HepG2 (cell line): Measurements from ENCODE around the gene DND1. TPM values are rescaled to one million over a fixed set of nuclear protein-coding genes. Genes with fewer than 3 reads are reported as not detected.

Experiments used
- GATAD2A ChIP-seq: IDR thresholded peaks from 2 replicates; pipeline ENCODE4 v1.6.1; 2016
- MXD3 ChIP-seq: IDR thresholded peaks from 2 replicates; pipeline ENCODE4 v1.6.1; 2016; ENCODE audit warnings: mild to moderate bottlenecking, missing biosample characterization, missing genetic modification reagents
- NONO ChIP-seq, 2 experiments: fragments of 450-650 bp in 1 of 2; sonication (generic) in 1 of 2; formaldehyde crosslinking in 1 of 2; IDR thresholded peaks in 1 of 2; conservative IDR thresholded peaks in 1 of 2; 2 replicates each; pipeline versions ENCODE4 v1.6.1 to v1.8.0; 2017 to 2022; ENCODE audit warnings: mild to moderate bottlenecking in 1 of 2, missing genetic modification reagents in 1 of 2, moderate library complexity in 1 of 2
- ZFP62 ChIP-seq: sonication (generic); formaldehyde crosslinking; IDR thresholded peaks from 2 replicates; pipeline ENCODE4 v1.4.0; 2020; ENCODE audit warnings: missing genetic modification reagents
- ZNF569 ChIP-seq: sonication (generic); formaldehyde crosslinking; IDR thresholded peaks from 2 replicates; pipeline ENCODE4 v1.5.0; 2020; ENCODE audit warnings: mild to moderate bottlenecking, missing genetic modification reagents, moderate library complexity, borderline replicate concordance
- ZNF589 ChIP-seq: sonication (generic); formaldehyde crosslinking; conservative IDR thresholded peaks from 2 replicates; pipeline ENCODE4 v1.8.0; 2022; ENCODE audit warnings: mild to moderate bottlenecking, moderate library complexity, missing genetic modification reagents
- ZNF75D ChIP-seq: sonication (generic); formaldehyde crosslinking; IDR thresholded peaks from 2 replicates; pipeline ENCODE4 v1.8.1; 2023; ENCODE audit warnings: missing genetic modification reagents, mild to moderate bottlenecking, borderline replicate concordance
- ZNF788 ChIP-seq: sonication (generic); formaldehyde crosslinking; IDR thresholded peaks from 2 replicates; pipeline ENCODE4 v1.5.0; 2020; ENCODE audit warnings: mild to moderate bottlenecking, missing genetic modification reagents, borderline replicate concordance
- polyA plus RNA-seq, 8 experiments: library from polyadenylated mRNA; depleted of rRNA in 3 of 8; stranded (reverse) in 7 of 8; unstranded in 1 of 8; fragments of >200 nt; fragmentation: Illumina TruSeq in 4 of 8; extraction: Trizol in 4 of 8; gene quantifications; 2 replicates each; pipeline versions ENCODE4 v1.2.1 to v1.2.3, GENCODE V29; 2011 to 2016; ENCODE audit warnings: low read depth in 4 of 8, missing spikeins in 1 of 8, mixed read lengths in 1 of 8; ENCODE audit not compliant: insufficient read depth in 1 of 8
- total RNA-seq, 5 experiments: library from RNA; depleted of rRNA; stranded (reverse); fragments of >200 nt; fragmentation: Illumina TruSeq; extraction: Trizol; gene quantifications; 2 replicates each; pipeline ENCODE4 v1.2.3, GENCODE V29; 2016; ENCODE audit warnings: low read depth in 1 of 5
- TF ChIP-seq, protein P1 (sequence below): sonication (generic); formaldehyde crosslinking; IDR thresholded peaks from 2 replicates; pipeline ENCODE4 v1.4.0; 2020; ENCODE audit warnings: mild to moderate bottlenecking, missing genetic modification reagents
- TF ChIP-seq, protein P2 (sequence below), 2 experiments: sonication (generic) in 1 of 2; formaldehyde crosslinking in 1 of 2; IDR thresholded peaks; 2 replicates each; pipeline versions ENCODE4 v1.6.1 to v1.9.0; 2014 to 2022; ENCODE audit warnings: antibody characterized with exemption in 1 of 2, borderline replicate concordance in 1 of 2, inconsistent platforms in 1 of 2, low read depth in 1 of 2, missing genetic modification reagents in 1 of 2

DND1 gene
- total and polyA plus RNA-seq, 2 of the 13 experiments (the other 11 are each of a cell fraction or from before 2014, with no cell fraction given) = 0.48 to 0.55 TPM

DNA sequence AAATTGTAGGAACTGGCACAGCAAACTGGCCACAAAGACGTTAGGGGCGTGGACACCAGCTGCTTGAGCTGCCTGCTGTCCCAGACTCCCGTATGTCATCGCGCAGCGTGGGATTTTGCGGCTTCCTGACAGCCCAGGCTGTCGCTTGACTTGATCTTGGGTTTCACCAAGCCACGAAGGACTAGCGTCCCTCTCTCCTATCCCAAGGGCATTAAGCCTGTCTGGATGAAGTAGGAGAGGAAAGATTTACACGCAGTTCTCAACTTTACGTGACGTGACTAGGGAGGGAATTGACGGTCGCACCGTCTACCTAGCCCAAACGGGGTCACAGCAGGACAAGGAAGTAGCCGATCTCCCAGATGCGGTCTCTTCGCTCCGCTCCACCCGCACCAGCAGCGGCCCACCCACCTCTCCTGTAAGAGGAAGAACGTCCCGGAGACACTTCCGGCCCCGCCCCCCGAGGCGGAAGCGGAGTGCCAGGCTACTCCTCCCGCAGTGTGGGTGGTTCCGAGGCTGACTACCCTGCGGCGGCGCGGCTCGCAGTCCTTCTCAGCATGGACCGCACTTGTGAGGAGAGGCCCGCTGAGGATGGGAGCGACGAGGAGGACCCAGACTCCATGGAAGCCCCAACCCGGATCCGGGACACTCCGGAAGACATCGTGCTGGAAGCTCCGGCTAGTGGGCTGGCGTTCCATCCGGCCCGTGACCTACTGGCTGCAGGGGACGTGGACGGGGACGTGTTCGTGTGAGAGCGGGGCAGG lies 8.8 kb downstream of the DND1 start, which contains the start of gene WDR55 (continued):
- TF ChIP-seq, protein P1, sequence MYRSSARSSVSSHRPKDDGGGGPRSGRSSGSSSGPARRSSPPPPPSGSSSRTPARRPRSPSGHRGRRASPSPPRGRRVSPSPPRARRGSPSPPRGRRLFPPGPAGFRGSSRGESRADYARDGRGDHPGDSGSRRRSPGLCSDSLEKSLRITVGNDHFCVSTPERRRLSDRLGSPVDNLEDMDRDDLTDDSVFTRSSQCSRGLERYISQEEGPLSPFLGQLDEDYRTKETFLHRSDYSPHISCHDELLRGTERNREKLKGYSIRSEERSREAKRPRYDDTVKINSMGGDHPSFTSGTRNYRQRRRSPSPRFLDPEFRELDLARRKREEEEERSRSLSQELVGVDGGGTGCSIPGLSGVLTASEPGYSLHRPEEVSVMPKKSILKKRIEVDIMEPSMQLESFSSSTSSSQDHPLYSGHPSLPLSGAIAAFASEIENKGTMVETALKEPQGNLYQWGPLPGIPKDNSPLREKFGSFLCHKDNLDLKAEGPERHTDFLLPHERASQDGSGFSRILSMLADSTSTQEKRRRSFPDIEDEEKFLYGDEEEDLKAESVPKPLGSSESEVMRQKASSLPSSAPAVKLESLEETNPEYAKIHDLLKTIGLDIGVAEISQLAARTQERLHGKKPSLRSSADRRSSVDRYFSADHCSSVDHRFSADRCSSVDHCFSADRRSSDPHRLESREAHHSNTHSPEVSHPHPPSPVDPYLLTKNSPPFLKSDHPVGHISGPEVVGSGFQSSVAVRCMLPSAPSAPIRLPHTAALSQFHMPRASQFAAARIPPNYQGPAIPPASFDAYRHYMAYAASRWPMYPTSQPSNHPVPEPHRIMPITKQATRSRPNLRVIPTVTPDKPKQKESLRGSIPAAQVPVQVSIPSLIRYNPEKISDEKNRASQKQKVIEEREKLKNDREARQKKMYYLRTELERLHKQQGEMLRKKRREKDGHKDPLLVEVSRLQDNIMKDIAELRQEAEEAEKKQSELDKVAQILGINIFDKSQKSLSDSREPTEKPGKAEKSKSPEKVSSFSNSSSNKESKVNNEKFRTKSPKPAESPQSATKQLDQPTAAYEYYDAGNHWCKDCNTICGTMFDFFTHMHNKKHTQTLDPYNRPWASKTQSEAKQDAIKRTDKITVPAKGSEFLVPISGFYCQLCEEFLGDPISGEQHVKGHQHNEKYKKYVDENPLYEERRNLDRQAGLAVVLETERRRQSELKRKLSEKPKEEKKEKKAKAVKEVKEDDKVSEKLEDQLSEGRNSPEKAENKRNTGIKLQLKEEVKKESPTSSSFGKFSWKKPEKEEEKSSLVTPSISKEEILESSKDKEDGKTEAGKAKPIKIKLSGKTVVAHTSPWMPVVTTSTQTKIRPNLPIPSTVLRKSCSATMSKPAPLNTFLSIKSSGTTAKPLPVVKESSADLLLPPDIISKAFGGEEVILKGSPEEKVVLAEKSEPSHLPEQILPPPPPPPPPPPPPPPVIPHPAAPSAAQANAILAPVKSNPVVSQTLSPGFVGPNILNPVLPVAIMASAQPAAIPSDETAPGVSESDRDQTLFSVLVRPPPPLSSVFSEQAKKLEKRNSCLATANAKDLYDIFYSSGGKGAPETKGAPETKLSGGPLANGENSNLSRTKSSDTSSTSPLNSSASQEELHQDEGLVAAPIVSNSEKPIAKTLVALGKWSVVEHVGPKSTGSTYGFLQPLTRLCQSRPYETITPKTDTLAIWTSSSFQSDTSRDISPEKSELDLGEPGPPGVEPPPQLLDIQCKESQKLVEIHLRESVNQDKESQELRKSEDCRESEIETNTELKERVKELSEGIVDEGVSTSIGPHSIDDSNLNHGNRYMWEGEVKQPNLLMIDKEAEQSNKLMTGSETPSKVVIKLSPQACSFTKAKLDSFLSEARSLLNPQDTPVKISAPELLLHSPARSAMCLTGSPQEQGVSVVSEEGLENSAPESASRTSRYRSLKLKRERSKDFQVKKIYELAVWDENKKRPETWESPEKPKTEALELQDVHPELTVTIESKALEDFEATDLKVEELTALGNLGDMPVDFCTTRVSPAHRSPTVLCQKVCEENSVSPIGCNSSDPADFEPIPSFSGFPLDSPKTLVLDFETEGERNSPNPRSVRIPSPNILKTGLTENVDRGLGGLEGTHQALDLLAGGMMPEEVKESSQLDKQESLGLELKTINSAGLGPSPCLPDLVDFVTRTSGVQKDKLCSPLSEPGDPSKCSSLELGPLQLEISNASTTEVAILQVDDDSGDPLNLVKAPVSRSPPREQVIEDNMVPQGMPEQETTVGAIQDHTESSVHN = no peak
- TF ChIP-seq, protein P2, sequence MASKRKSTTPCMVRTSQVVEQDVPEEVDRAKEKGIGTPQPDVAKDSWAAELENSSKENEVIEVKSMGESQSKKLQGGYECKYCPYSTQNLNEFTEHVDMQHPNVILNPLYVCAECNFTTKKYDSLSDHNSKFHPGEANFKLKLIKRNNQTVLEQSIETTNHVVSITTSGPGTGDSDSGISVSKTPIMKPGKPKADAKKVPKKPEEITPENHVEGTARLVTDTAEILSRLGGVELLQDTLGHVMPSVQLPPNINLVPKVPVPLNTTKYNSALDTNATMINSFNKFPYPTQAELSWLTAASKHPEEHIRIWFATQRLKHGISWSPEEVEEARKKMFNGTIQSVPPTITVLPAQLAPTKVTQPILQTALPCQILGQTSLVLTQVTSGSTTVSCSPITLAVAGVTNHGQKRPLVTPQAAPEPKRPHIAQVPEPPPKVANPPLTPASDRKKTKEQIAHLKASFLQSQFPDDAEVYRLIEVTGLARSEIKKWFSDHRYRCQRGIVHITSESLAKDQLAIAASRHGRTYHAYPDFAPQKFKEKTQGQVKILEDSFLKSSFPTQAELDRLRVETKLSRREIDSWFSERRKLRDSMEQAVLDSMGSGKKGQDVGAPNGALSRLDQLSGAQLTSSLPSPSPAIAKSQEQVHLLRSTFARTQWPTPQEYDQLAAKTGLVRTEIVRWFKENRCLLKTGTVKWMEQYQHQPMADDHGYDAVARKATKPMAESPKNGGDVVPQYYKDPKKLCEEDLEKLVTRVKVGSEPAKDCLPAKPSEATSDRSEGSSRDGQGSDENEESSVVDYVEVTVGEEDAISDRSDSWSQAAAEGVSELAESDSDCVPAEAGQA (IDR thresholded peaks at IDR 0.05; ENCODE audit: low read depth) = peak; percentile 43; the same call in 1 of the 2 replicates
- TF ChIP-seq, protein P2 (CRISPR knock-in tag; IDR thresholded peaks at IDR 0.05; ENCODE audit: borderline replicate concordance) = no peak
- TF ChIP-seq MXD3 (CRISPR knock-in tag) (peak; percentile 60; the same call in 1 of the 2 replicates), GATAD2A (CRISPR knock-in tag) (peak; percentile 61), ZFP62 (CRISPR knock-in tag) (no peak), ZNF569 (CRISPR knock-in tag) (no peak), NONO (IDR thresholded peaks at IDR 0.05) (no peak), NONO (CRISPR knock-in tag; conservative IDR thresholded peaks at IDR 0.05) (peak; percentile 81), ZNF589 (CRISPR knock-in tag) (peak; percentile 85; the same call in 1 of the 2 replicates), ZNF788 (CRISPR knock-in tag) (peak; percentile 90), ZNF75D (no peak)
